Liver (tissue), 9 donors: ENCODE results near the gene SMIM29. TPM values are rescaled to one million over a fixed set of nuclear protein-coding genes. Genes with fewer than 3 reads are reported as not detected.

Experiments used
- DNase-seq: peaks from one replicate; pipeline ENCODE4 v3.0.0-alpha.2; 2017; ENCODE audit warnings: low spot score
- H3K27ac ChIP-seq, 2 donors: one replicate each; pipeline ENCODE4 v1.7.0; 2013; ENCODE audit warnings: inconsistent platforms in 2 of 2, low read length in 2 of 2, control low read depth in 1 of 2, low read depth in 1 of 2, mild to moderate bottlenecking in 1 of 2
- H3K27me3 ChIP-seq, 4 donors: one replicate each; pipeline versions ENCODE4 v1.6.1 to v1.7.0; 2013; ENCODE audit warnings: low read length in 3 of 4, inconsistent platforms in 1 of 4, mild to moderate bottlenecking in 1 of 4, moderate library complexity in 1 of 4; ENCODE audit not compliant: control insufficient read depth in 4 of 4, insufficient read depth in 4 of 4
- H3K36me3 ChIP-seq, 4 donors: one replicate each; pipeline versions ENCODE4 v1.6.1 to v1.7.0; 2013; ENCODE audit warnings: low read length in 3 of 4, mild to moderate bottlenecking in 3 of 4, low read depth in 1 of 4, moderate library complexity in 1 of 4; ENCODE audit not compliant: control insufficient read depth in 4 of 4, insufficient read depth in 3 of 4
- H3K4me1 ChIP-seq, 4 donors: one replicate each; pipeline versions ENCODE4 v1.6.1 to v1.7.0; 2013; ENCODE audit warnings: low read length in 3 of 4, mild to moderate bottlenecking in 3 of 4, moderate library complexity in 1 of 4; ENCODE audit not compliant: control insufficient read depth in 4 of 4, insufficient read depth in 4 of 4
- H3K4me3 ChIP-seq, 3 donors: one replicate each; pipeline versions ENCODE4 v1.6.1 to v1.7.0; 2013; ENCODE audit warnings: low read length in 3 of 3, control low read depth in 1 of 3, low read depth in 1 of 3, mild to moderate bottlenecking in 1 of 3
- H3K9ac ChIP-seq, 2 donors: one replicate each; pipeline ENCODE4 v1.7.0; 2013; ENCODE audit warnings: low read length in 2 of 2, mild to moderate bottlenecking in 2 of 2, moderate library complexity in 2 of 2, control low read depth in 1 of 2, low read depth in 1 of 2
- H3K9me3 ChIP-seq, 4 donors: one replicate each; pipeline versions ENCODE4 v1.6.1 to v1.7.0; 2013; ENCODE audit warnings: low read length in 3 of 4; ENCODE audit not compliant: control insufficient read depth in 4 of 4
- EGR1 ChIP-seq, 2 donors: IDR thresholded peaks; 2 replicates each; pipeline ENCODE4 v1.6.1; 2016 to 2018; ENCODE audit warnings: antibody characterized with exemption in 2 of 2, low read depth in 2 of 2
- FOXA1 ChIP-seq: IDR thresholded peaks from 2 replicates; pipeline ENCODE4 v1.6.1; 2016; ENCODE audit warnings: antibody characterized with exemption
- GABPA ChIP-seq, 2 donors: IDR thresholded peaks in 1 of 2; conservative IDR thresholded peaks in 1 of 2; 2 replicates each; pipeline ENCODE4 v1.6.1; 2016; ENCODE audit warnings: antibody characterized with exemption in 2 of 2, mild to moderate bottlenecking in 1 of 2, moderate library complexity in 1 of 2
- HNF4A ChIP-seq, 2 donors: conservative IDR thresholded peaks; 2 replicates each; pipeline ENCODE4 v1.6.1; 2016; ENCODE audit warnings: antibody characterized with exemption in 2 of 2, mild to moderate bottlenecking in 2 of 2
- HNF4G ChIP-seq: IDR thresholded peaks from 2 replicates; pipeline ENCODE4 v1.6.1; 2016; ENCODE audit warnings: antibody characterized with exemption
- JUND ChIP-seq, 2 donors: IDR thresholded peaks; 2 replicates each; pipeline ENCODE4 v1.6.1; 2016; ENCODE audit warnings: antibody characterized with exemption in 2 of 2
- NR2F2 ChIP-seq: IDR thresholded peaks from 2 replicates; pipeline ENCODE4 v1.6.1; 2016; ENCODE audit warnings: antibody characterized with exemption
- RXRA ChIP-seq, 2 donors: IDR thresholded peaks; 2 replicates each; pipeline ENCODE4 v1.6.1; 2017 to 2018; ENCODE audit warnings: antibody characterized with exemption in 2 of 2, mild to moderate bottlenecking in 1 of 2
- SP1 ChIP-seq: IDR thresholded peaks from 2 replicates; pipeline ENCODE4 v1.6.1; 2018; ENCODE audit warnings: antibody characterized with exemption, mild to moderate bottlenecking
- TAF1 ChIP-seq: conservative IDR thresholded peaks from 2 replicates; pipeline ENCODE4 v1.6.1; 2016; ENCODE audit warnings: antibody characterized with exemption, mild to moderate bottlenecking
- YY1 ChIP-seq: IDR thresholded peaks from 2 replicates; pipeline ENCODE4 v1.6.1; 2016; ENCODE audit warnings: antibody characterized with exemption, mild to moderate bottlenecking
- ZBTB33 ChIP-seq: IDR thresholded peaks from 2 replicates; pipeline ENCODE4 v1.6.1; 2016; ENCODE audit warnings: antibody characterized with exemption
- WGBS: extraction: QIAGEN DNeasy Blood & Tissue Kit; methylation state at CpG from one replicate; pipeline ENCODE4 v1.1.7; 2013; 5-methylcytosine and 5-hydroxymethylcytosine counted together
- polyA plus RNA-seq, 2 donors: library from polyadenylated mRNA; stranded (reverse) in 1 of 2; unstranded in 1 of 2; fragments of 200-250 nt in 1 of 2; fragments of >200 nt in 1 of 2; fragmentation: Nextera tagmentation in 1 of 2; extraction: Ambion mirVana in 1 of 2; gene quantifications; one replicate each; pipeline versions ENCODE4 v1.2.1 to v1.2.3, GENCODE V29; 2013 to 2015
- total RNA-seq, 2 donors: library from RNA; depleted of rRNA; stranded (reverse); fragments of >200 nt; gene quantifications; one replicate each; pipeline ENCODE4 v1.2.3, GENCODE V29; 2014
- TF ChIP-seq, protein P1 (sequence below): IDR thresholded peaks from 2 replicates; pipeline ENCODE4 v1.6.1; 2016; ENCODE audit warnings: antibody characterized with exemption
- TF ChIP-seq, protein P2 (sequence below): IDR thresholded peaks from 2 replicates; pipeline ENCODE4 v1.6.1; 2016; ENCODE audit warnings: antibody characterized with exemption
- TF ChIP-seq, protein P3 (sequence below): fragments of 150-350 bp; IDR thresholded peaks from 2 replicates; pipeline ENCODE4 v1.5.1; 2017; ENCODE audit warnings: improper control_type of control experiment, low read depth, low read length; ENCODE audit not compliant: missing input control
- TF ChIP-seq, protein P4 (sequence below): IDR thresholded peaks from 2 replicates; pipeline ENCODE4 v1.6.1; 2016; ENCODE audit warnings: antibody characterized with exemption, mild to moderate bottlenecking
- donor health status: healthy.
- donor health status: healthy.
- donor health status: healthy.
- donor health status: healthy.
- donor health status: healthy.

Gene SMIM29
- total and polyA plus RNA-seq, 4 donors, result 2.4 to 11.3 (median 6.7) TPM

- no peaks in the 10 kb centered on the region for H3K9me3 ChIP-seq
- H3K4me3 ChIP-seq, result no peak overlapping the region
- no peak overlapping the region for H3K9ac ChIP-seq
- no peak overlapping the region for H3K27ac ChIP-seq
- H3K27me3 ChIP-seq, result no peaks in the 10 kb centered on the region
- DNase-seq, result no peak
- H3K36me3 ChIP-seq, result peaks cover 5 to 11% (median 10%) of the 10 kb centered on the region in 4 donors
- WGBS, result 94% methylated on average over 3 of the region's 3 CpGs
- TF ChIP-seq, protein P1, sequence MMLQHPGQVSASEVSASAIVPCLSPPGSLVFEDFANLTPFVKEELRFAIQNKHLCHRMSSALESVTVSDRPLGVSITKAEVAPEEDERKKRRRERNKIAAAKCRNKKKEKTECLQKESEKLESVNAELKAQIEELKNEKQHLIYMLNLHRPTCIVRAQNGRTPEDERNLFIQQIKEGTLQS, result no peak
- TF ChIP-seq RXRA (IDR thresholded peaks at IDR 0.05), result no peak
- TF ChIP-seq, protein P2, sequence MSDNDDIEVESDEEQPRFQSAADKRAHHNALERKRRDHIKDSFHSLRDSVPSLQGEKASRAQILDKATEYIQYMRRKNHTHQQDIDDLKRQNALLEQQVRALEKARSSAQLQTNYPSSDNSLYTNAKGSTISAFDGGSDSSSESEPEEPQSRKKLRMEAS, result no peak
- TF ChIP-seq, protein P3, sequence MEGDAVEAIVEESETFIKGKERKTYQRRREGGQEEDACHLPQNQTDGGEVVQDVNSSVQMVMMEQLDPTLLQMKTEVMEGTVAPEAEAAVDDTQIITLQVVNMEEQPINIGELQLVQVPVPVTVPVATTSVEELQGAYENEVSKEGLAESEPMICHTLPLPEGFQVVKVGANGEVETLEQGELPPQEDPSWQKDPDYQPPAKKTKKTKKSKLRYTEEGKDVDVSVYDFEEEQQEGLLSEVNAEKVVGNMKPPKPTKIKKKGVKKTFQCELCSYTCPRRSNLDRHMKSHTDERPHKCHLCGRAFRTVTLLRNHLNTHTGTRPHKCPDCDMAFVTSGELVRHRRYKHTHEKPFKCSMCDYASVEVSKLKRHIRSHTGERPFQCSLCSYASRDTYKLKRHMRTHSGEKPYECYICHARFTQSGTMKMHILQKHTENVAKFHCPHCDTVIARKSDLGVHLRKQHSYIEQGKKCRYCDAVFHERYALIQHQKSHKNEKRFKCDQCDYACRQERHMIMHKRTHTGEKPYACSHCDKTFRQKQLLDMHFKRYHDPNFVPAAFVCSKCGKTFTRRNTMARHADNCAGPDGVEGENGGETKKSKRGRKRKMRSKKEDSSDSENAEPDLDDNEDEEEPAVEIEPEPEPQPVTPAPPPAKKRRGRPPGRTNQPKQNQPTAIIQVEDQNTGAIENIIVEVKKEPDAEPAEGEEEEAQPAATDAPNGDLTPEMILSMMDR, result no peak
- no peak for TF ChIP-seq FOXA1
- no peak for TF ChIP-seq EGR1 (IDR thresholded peaks at IDR 0.05; ENCODE audit: low read depth in 2 of 2)
- TF ChIP-seq JUND (IDR thresholded peaks at IDR 0.05), result no peak
- TF ChIP-seq GABPA (IDR thresholded peaks at IDR 0.05 in 1 of 2, conservative IDR thresholded peaks at IDR 0.05 in 1 of 2), result no peak
- no peaks in the 10 kb centered on the region for H3K4me1 ChIP-seq
Measured at GRCh38 chr6:34292954-34293353, 44.1 kb upstream of the SMIM29 start.

- H3K4me1 ChIP-seq, result no peaks in the 10 kb centered on the region
- no peaks in the 10 kb centered on the region for H3K9me3 ChIP-seq
- no peak overlapping the region for H3K27ac ChIP-seq
- H3K36me3 ChIP-seq, result peaks cover 5 to 15% (median 10%) of the 10 kb centered on the region in 4 donors
- no peak for TF ChIP-seq YY1
- TF ChIP-seq JUND (IDR thresholded peaks at IDR 0.05), result no peak
- no peak for TF ChIP-seq EGR1 (IDR thresholded peaks at IDR 0.05; ENCODE audit: low read depth in 2 of 2)
- TF ChIP-seq TAF1, result no peak
- TF ChIP-seq SP1, result no peak
- TF ChIP-seq GABPA (IDR thresholded peaks at IDR 0.05 in 1 of 2, conservative IDR thresholded peaks at IDR 0.05 in 1 of 2), result no peak
- TF ChIP-seq ZBTB33, result no peak
- no peak for TF ChIP-seq FOXA1
- TF ChIP-seq, protein P4, sequence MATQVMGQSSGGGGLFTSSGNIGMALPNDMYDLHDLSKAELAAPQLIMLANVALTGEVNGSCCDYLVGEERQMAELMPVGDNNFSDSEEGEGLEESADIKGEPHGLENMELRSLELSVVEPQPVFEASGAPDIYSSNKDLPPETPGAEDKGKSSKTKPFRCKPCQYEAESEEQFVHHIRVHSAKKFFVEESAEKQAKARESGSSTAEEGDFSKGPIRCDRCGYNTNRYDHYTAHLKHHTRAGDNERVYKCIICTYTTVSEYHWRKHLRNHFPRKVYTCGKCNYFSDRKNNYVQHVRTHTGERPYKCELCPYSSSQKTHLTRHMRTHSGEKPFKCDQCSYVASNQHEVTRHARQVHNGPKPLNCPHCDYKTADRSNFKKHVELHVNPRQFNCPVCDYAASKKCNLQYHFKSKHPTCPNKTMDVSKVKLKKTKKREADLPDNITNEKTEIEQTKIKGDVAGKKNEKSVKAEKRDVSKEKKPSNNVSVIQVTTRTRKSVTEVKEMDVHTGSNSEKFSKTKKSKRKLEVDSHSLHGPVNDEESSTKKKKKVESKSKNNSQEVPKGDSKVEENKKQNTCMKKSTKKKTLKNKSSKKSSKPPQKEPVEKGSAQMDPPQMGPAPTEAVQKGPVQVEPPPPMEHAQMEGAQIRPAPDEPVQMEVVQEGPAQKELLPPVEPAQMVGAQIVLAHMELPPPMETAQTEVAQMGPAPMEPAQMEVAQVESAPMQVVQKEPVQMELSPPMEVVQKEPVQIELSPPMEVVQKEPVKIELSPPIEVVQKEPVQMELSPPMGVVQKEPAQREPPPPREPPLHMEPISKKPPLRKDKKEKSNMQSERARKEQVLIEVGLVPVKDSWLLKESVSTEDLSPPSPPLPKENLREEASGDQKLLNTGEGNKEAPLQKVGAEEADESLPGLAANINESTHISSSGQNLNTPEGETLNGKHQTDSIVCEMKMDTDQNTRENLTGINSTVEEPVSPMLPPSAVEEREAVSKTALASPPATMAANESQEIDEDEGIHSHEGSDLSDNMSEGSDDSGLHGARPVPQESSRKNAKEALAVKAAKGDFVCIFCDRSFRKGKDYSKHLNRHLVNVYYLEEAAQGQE, result no peak
- no peak for TF ChIP-seq HNF4A (conservative IDR thresholded peaks at IDR 0.05)
- TF ChIP-seq NR2F2, result no peak
- no peak for TF ChIP-seq HNF4G
- no peak for TF ChIP-seq RXRA (IDR thresholded peaks at IDR 0.05)
- no peaks in the 10 kb centered on the region for H3K27me3 ChIP-seq
- H3K4me3 ChIP-seq, result no peak overlapping the region
- DNase-seq, result no peak
- no peak overlapping the region for H3K9ac ChIP-seq
- 97% methylated on average over 11 of the region's 11 CpGs for WGBS
Measured at GRCh38 chr6:34289137-34289536, 40.3 kb upstream of the SMIM29 start.
